Measurements from ENCODE around the gene HSF2BP. TPM values are rescaled to one million over a fixed set of nuclear protein-coding genes. Genes with fewer than 3 reads are reported as not detected.

The HSF2BP gene
- total RNA-seq, 4 donors from 2014 or later, result 0.57 to 1.6 (median 0.59) TPM; not detected in 1

- H3K27ac ChIP-seq, result no peak overlapping the region
- H3K9me3 ChIP-seq, result no peaks in the 10 kb centered on the region
- TF ChIP-seq POLR2AphosphoS5 (IDR thresholded peaks at IDR 0.05) (no peak), POLR2A (IDR thresholded peaks at IDR 0.05) (no peak), CTCF (IDR thresholded peaks at IDR 0.05) (no peak), EP300 (IDR thresholded peaks at IDR 0.05) (no peak)
- H3K36me3 ChIP-seq, result no peaks in the 10 kb centered on the region
- DNase-seq (ENCODE audit: low spot score in 2 of 2), result no peak
- no peaks in the 10 kb centered on the region for H3K27me3 ChIP-seq
- 73% methylated on average over 8 of the region's 9 CpGs for whole genome bisulfite sequencing
- H3K4me3 ChIP-seq, result no peak overlapping the region
- H3K4me1 ChIP-seq, result peaks cover 21% of the 10 kb centered on the region
Measured at GRCh38 chr21:43648171-43648570, 11.1 kb downstream of the HSF2BP start.

GRCh38 chr21:43646550-43647260 lies 12.6 kb downstream of the HSF2BP start:
- no peak overlapping the region for H3K27ac ChIP-seq
- H3K27me3 ChIP-seq, result no peaks in the 10 kb centered on the region
- DNase-seq (ENCODE audit: low spot score in 2 of 2), result peak; percentile 95
- TF ChIP-seq POLR2A (IDR thresholded peaks at IDR 0.05), result no peak
- TF ChIP-seq POLR2AphosphoS5 (IDR thresholded peaks at IDR 0.05), result peak in 2 of 3 donors; percentile 74 to 91
- TF ChIP-seq CTCF (IDR thresholded peaks at IDR 0.05), result peak; percentile 98 to 99
- TF ChIP-seq EP300 (IDR thresholded peaks at IDR 0.05), result no peak
- 19% methylated on average over 7 of the region's 7 CpGs for WGBS
- no peak overlapping the region for H3K4me3 ChIP-seq
- H3K9me3 ChIP-seq, result no peaks in the 10 kb centered on the region
- no peaks in the 10 kb centered on the region for H3K36me3 ChIP-seq
- H3K4me1 ChIP-seq, result peaks cover 21% of the 10 kb centered on the region

- Histone ChIP-seq H3K4me1 (peaks cover 21% of the 10 kb centered on the region), H3K27me3 (no peaks in the 10 kb centered on the region), H3K27ac (no peak overlapping the region), H3K4me3 (no peak overlapping the region), H3K36me3 (no peaks in the 10 kb centered on the region), H3K9me3 (no peaks in the 10 kb centered on the region)
- no peak for TF ChIP-seq EP300 (IDR thresholded peaks at IDR 0.05)
- TF ChIP-seq POLR2A (IDR thresholded peaks at IDR 0.05), result no peak
- TF ChIP-seq CTCF (IDR thresholded peaks at IDR 0.05), result no peak
- no peak for TF ChIP-seq POLR2AphosphoS5 (IDR thresholded peaks at IDR 0.05)
- no peak for DNase-seq (ENCODE audit: low spot score in 2 of 2)
- WGBS, result 32% methylated on average over 4 of the region's 4 CpGs
Measured at GRCh38 chr21:43645976-43646375, 13.3 kb downstream of the HSF2BP start.

- no peaks in the 10 kb centered on the region for H3K9me3 ChIP-seq
- H3K4me3 ChIP-seq, result no peak overlapping the region
- no peaks in the 10 kb centered on the region for H3K36me3 ChIP-seq
- TF ChIP-seq POLR2A (IDR thresholded peaks at IDR 0.05), result no peak
- peak; percentile 36 to 43 for TF ChIP-seq CTCF (IDR thresholded peaks at IDR 0.05)
- no peak overlapping the region for H3K27ac ChIP-seq
- WGBS, result 38% methylated on average over 12 of the region's 12 CpGs
- H3K27me3 ChIP-seq, result no peaks in the 10 kb centered on the region
- no peak for DNase-seq (ENCODE audit: low spot score in 2 of 2)
- H3K4me1 ChIP-seq, result peaks cover 22% of the 10 kb centered on the region
Measured at GRCh38 chr21:43645136-43645891, 14.0 kb downstream of the HSF2BP start.

- WGBS, result 71% methylated on average over 6 of the region's 6 CpGs
- Histone ChIP-seq H3K36me3 (no peaks in the 10 kb centered on the region), H3K4me1 (peaks cover 27% of the 10 kb centered on the region), H3K27me3 (no peaks in the 10 kb centered on the region), H3K9me3 (no peaks in the 10 kb centered on the region), H3K4me3 (no peak overlapping the region), H3K27ac (no peak overlapping the region)
- no peak for DNase-seq (ENCODE audit: low spot score in 2 of 2)
- no peak for TF ChIP-seq EP300 (IDR thresholded peaks at IDR 0.05)
- TF ChIP-seq POLR2A (IDR thresholded peaks at IDR 0.05), result no peak
- no peak for TF ChIP-seq CTCF (IDR thresholded peaks at IDR 0.05)
- no peak for TF ChIP-seq POLR2AphosphoS5 (IDR thresholded peaks at IDR 0.05)
Measured at GRCh38 chr21:43644609-43645008, 14.7 kb downstream of the HSF2BP start.

All from suprapubic skin (tissue), 4 donors.